Measurements from ENCODE around the gene RNU1-1.

DNA sequence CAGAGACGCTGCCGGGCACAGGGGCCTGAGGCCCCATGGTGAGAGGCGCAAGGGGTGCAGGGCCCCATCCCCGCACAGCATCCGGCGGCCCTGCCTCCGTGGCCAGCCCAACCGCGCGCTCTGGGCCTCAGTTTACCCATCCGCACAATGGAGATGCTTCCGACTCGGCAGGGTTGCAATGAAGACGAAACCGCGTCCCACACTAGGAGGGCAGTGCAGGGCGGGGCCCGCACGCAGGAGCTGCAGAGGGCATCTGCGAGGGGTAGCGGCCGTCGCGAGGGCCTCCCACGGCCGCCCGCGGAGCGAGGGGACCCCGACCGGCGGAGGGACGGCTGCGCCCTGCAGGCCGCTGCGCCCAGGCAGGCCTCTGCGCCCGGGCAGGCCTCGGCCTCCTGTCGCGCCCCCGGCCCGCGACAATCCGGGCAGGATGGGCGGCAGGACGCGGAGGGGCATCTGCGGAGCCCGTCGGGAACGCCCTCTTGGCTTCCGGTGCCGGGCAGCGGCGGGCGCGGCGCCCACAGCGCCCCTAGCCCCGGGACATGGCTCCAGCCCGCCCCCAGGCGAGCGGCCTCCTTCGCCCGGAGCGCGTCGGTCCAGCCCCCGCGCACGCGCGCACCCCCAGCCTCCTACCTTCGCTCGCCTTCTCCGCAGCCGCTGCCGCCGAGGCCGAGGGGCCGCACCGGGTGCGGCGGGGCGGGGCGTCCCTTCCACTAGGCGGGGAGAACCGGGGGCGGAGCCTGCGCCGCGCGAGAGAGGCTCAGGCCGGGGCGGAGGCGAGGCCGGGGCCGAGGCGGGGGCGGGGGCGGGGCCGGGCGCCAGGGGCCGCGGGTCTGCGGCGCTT is 15.3 kb downstream of the RNU1-1 start:
- TF ChIP-seq EZH2phosphoT487 (conservative IDR thresholded peaks at IDR 0.05; ENCODE audit: low read length), result no peak
- TF ChIP-seq, protein P1, sequence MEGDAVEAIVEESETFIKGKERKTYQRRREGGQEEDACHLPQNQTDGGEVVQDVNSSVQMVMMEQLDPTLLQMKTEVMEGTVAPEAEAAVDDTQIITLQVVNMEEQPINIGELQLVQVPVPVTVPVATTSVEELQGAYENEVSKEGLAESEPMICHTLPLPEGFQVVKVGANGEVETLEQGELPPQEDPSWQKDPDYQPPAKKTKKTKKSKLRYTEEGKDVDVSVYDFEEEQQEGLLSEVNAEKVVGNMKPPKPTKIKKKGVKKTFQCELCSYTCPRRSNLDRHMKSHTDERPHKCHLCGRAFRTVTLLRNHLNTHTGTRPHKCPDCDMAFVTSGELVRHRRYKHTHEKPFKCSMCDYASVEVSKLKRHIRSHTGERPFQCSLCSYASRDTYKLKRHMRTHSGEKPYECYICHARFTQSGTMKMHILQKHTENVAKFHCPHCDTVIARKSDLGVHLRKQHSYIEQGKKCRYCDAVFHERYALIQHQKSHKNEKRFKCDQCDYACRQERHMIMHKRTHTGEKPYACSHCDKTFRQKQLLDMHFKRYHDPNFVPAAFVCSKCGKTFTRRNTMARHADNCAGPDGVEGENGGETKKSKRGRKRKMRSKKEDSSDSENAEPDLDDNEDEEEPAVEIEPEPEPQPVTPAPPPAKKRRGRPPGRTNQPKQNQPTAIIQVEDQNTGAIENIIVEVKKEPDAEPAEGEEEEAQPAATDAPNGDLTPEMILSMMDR (IDR thresholded peaks at IDR 0.05; ENCODE audit: insufficient read depth, low read length, poor library complexity, severe bottlenecking), result no peak
